GM18502 (cell line): Measurements from ENCODE around the gene DAPK2.

Source experiments
- ATAC-seq: cut with Tn5 transposase; IDR thresholded peaks from one replicate; pipeline ENCODE4 v1.9.1; 2021; ENCODE audit warnings: mild to moderate bottlenecking; ENCODE audit not compliant: unreplicated experiment, poor library complexity

DAPK2 gene

DNA sequence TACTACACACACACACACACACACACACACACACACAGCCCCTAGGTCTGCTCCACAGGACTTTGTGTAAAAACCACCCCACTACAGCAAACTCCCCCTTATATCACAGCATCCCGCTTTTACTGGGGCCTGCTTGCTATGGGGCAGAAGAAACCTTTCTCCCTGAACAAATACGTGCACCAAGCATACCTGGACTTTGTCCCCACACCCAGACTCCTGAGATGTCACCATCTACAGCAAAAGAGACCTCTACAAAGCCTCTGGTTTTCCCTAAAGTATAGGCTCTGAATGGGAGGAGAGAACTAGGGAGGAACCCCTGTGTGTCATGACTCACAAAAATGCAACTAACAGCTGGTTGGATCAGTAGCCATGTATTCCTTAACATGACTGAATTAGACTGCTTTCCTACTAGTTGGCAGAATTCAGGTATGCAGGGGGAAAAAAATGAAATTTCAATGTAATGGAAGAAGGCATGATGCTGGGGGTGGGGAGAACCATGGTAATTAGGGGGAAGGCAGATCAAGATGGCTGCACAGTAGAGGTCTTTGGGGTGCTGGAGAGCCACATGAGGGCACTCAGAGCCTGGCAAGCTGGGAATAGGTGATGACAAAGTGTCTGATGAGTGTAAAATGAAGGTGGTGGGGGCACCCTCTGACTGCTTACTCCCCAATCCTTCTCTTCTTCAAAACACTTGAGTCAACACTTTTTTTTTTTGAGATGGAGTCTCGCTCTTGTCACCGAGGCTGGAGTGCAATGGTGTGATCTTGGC, 45.9 kb downstream of the DAPK2 start:
- no peak for ATAC-seq

DNA sequence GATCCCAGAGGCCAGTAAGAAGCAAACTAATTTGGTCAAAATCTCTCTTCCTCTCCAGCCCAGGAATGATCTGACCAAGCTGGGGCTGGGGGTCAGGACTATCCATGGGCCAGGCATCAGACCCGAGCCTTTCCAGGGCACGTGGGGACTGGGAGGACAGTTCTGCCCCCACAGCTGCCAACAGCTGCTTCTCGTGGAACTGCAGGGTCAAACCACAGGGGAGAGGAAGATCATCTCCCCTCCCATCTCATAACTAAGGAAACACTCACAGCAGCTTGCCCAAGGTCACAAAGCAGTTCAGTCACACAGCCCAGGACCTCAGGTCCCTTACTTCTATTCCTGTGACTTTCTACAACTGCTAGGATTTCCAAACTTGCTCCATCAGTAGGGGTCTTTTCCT, 47.1 kb downstream of the DAPK2 start:
- ATAC-seq, result no peak

DNA sequence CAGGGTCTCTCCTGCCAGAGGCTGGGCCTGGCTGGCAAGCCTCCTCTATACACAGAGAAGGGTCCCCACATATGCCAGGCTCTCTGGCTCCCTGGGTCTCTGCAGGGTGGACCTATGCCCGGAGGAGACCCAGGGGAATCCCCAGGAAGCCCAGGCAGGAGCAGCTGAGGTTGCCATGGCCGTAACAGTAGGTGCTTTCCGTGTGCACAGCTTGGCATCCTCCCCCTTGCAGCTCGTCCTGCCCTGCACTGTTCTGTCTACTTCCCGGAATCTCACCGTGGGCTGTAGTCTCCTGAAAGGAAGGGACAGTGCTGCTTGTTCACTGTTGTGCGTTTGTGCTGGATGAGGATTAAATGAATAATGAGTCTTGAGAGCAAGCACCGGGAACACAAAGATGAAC, 47.8 kb downstream of the DAPK2 start:
- ATAC-seq, result no peak

- ATAC-seq, result no peak
Observed at GRCh38 chr15:63997715-63998442, 48.4 kb downstream of the DAPK2 start.

GRCh38 chr15:63996794-63997357, 49.4 kb downstream of the DAPK2 start:
- ATAC-seq, result no peak

DNA sequence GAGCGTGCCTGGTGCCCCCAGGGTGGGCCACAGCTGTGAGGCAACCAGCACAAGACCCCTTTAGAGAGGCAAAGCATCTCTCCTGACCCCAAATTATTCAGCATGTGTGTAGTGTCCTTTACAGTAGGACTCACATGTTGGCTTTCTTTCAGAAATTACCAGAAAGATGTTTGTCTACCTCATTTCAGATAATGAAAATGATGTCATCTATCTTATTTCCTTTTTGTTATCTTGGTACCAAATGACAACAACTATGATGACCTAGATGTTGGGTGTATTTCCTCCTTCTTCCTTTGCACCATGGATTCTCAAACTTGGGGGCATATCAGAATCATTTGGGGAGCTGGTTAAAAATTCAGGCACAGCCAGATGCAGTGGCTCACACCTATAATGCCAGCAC, 50.5 kb downstream of the DAPK2 start:
- no peak for ATAC-seq

DNA sequence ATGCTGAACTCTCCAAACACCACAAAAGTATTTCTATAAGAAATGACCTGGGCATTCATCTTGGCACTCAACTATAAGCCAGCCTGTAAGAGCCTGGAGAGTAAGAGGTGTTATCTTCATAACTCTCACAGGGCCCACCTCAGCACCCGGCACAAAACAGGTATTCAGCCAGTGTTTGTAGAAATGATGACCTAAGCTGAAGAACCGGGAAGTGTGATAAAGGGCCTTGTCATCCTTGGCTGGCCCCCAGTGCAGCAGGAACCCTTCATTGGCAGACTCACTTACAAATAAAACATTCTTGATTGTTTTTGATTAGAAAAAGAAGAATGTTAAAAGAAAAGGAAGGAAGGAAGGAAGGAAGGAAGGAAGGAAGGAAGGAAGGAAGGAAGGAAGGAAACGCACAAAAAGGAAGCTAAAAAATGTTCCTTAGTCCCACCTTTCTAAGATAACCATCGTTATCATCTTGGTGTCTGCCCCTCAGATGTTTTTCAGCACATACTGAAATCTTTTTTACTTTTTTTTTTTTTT, 52.1 kb downstream of the DAPK2 start:
- no peak for ATAC-seq

GRCh38 chr15:63992300-63992699, 54.0 kb downstream of the DAPK2 start:
- ATAC-seq, result no peak

DNA sequence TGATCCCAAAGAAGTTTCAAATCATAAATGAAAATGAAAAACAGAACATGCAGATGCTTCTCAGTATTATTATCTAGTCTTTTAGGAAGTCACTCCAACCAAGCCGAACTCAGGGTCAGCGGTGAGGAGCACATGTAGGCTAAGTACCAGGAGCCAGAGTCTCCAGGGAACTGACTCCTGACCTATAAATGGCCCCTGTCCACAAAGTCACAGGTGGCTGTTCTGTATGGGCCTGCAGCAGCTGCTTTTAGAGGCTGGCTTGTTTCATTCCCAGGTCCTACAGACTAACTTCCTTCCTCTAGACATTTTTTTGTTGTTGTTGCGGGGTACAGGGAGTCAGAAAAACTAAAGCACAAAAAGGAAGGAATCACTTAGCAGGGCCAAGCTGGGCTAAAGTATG, 54.6 kb downstream of the DAPK2 start:
- ATAC-seq, result no peak

DNA sequence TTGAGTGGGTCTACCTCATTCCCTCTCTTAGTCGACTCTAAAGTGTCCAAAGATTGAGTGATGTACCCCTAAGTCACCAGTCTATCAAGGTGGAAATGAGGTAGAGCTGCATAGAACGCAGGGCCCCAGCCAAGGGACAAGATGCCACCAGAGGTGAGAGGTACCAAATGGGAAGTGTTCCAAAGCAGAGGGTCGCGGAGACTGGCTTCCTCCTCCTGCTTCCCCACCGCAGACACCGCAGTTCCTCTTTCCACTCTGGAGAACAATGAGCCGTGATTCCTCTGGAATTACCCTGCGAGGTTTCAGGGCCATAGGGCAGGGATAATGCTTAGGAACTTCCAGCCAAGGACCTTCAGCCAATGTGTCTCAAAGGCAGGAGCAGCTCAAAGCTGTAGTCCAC, 55.8 kb downstream of the DAPK2 start:
- ATAC-seq, result no peak

DNA sequence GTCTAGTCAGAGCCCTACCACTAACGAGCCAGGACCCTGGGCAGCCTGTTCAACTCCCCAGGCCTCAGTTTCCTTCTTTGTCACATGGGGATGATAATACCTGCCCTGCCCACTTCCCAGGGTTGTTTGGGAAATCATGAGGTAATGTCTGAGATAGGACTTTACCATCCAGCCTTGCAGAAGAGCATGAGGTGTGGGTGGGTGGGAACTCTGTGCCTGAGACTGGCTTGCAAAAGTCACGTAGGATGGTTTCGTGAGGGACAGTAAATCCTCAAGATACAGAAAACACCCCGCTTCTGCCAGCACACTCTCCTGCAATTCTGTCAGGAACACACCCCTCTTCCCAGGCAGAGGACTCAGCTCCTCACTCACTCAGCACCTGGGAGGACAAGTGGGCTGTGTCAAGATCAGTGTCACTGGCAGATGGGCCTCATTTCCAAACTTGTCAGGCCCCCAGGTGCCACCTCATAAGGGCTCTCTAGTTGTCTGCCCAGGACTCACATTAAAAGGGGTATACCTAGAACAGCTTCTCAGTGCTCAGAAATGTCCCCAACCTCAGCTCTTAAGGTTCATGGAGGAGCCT, 58.4 kb downstream of the DAPK2 start:
- ATAC-seq, result no peak

- peak; percentile 69 for ATAC-seq
Observed at GRCh38 chr15:63986751-63987341, 59.4 kb downstream of the DAPK2 start.

DNA sequence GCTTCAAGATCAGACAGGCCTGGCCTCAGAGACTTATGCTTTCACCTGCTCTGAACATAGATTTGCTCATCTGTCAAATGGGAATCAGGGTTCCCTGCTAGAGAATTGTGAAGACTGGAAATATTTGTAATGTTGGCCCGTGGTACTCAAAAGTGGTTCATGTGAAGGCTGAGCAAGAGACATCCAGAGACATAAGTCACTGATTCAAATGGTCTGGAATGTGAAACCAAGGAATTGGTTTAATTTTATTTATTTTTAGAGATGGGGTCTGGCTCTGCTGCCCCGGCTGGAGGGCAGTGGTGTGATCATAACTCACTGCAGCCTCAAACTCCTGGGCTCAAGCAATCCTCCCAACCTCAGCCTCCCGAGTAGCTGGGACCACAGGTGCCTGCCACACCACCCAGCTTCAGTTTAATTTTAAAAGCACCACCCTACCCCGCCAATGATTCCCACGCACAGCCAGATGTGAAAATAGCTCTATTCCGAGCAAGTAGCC, 60.1 kb downstream of the DAPK2 start:
- ATAC-seq, result peak; percentile 15

DNA sequence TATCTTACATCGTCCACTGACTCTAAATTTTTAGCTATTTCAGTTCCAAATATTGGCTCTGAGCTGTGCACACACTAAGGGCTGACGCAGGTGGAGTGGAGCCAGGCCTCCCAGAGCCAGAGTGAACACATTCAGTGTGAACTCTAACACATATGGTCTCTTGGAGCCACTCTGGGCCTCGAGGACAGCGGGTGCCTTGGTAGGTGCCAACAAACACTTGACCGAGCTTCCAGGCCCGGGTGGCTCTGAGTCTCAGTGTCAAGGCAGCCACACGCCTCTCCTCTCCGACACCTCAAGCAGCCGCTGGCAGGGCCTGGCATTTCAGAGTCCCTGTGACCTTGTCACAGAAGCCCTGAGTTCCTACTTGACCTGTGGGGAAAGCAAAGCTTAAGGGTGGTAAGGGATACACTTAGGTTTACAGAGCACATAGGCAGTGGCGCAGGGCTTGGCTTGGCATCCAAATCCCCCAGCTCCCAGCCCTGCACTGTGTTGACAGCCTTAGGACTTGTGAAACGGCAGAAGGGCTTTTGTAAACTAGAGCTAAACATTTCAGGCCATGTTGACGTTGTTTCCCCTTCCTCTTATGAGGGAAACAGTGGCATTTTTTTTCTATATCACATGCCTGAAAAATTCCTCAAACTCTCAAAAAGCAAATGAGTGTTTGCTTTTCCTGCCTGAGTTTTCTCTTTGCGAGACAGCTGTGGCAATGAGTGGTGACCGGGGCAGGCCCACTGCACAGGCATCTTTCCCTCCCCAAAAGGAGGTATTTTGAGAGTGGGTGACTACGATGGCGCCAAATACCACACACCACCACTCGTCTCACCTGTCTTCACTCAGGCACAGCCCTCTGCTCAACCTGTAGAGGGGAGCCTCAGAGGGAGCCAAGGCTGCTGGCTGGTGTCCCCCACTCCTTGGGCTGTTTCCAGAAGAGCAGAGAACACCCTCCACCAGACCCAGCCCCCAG, 60.8 kb downstream of the DAPK2 start:
- ATAC-seq, result no peak

DNA sequence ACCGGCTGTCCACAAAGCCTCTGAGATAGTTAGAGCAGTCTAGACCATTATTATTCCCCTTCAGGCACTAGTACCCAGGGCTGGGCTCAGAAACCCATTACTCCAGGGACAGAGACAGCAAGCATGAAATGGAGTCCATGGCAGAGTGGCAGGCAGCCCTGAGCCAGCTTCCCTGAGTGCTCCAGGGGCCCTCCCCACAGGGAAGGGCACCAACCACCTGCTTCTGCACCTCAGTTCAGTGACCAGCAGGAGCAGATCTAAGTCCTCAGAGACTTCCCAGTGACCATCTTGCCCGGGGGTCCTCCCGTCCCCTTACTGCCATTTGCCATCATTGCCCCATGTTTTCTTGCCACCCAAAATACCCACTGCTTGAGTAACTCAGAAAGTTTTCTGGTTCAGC, 62.0 kb downstream of the DAPK2 start:
- no peak for ATAC-seq

- no peak for ATAC-seq
Observed at GRCh38 chr15:63983061-63983711, 63.1 kb downstream of the DAPK2 start.

DNA sequence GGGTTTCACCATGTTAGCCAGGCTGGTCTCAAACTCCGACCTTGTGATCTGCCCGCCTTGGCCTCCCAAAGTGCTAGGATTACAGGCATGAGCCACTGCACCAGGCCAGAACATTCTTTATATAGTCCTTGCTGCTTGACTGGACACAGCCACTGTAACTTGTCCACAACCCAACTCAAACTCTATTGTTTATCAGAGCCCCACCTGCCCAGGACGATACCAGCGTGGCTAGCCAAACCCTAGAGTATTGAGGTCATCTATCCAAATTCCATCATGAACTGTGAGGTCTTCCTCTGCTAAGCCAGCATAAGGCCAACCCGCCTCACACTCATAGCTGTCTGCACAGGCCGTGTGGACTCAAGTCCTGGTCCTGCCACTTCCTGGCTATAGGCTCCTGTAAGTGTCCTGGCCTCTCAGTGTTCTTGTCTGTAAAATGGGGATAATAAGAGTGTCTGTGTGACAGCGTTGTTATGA, 63.9 kb downstream of the DAPK2 start:
- no peak for ATAC-seq

- no peak for ATAC-seq
Observed at GRCh38 chr15:63981596-63982320, 64.5 kb downstream of the DAPK2 start.
